ENCODE measurements around the gene SHH. TPM values are rescaled to one million over a fixed set of nuclear protein-coding genes. Genes with fewer than 3 reads are reported as not detected.
"Not testable (repeated sequence)": the region's sequence is repeated elsewhere in the genome, so short reads cannot be mapped to it uniquely, and the experiment has no call there.

SHH gene
- total RNA-seq, 2 donors from 2014 or later = 0.05 to 0.10 TPM

DNA sequence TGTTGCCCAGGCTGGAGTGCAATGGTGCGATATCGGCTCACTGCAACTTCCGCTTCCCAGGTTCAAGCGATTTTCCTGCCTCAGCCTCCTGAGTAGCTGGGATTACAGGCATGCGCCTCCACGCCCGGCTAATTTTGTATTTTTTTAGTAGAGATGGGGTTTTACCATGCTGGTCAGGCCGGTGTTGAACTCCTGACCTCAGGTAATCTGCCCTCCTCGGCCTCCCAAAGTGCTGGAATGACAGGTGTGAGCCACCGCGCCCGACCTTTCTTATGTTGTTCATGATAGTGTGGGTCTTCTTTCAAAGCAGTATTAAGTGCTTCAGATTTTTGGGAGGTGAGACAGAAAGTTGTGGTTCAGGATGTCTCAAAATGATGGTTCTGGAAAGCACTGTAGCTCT, 26.0 kb upstream of the SHH start:
- H3K4me3 Mint-ChIP-seq; DNase-seq; H3K9me3 Mint-ChIP-seq; H3K4me1 Mint-ChIP-seq (ENCODE audit: low read depth); H3K36me3 Mint-ChIP-seq (ENCODE audit: insufficient read depth in 2 of 2); H3K27ac Mint-ChIP-seq; ATAC-seq (replicated peaks in 1 of 2): not testable (repeated sequence)
- H3K27me3 Mint-ChIP-seq (ENCODE audit: low read depth) = peaks cover 12% of the 10 kb centered on the region

DNA sequence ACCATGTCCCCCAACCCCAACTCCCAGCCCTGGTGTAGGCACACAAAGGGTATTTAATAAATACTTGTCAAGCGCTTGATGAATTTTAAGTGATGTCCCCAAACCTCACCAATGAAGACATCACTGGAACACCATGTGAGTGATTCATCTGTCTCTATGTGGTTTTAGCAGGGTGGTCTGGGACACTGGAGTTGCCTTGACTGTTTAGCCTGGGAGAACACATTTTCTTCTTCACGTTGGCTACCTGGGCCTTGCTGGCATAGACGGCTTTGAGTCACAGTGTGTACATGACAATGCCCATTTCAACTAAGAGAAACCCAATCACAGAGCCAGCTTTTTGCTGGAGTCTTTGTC, 24.8 kb upstream of the SHH start:
- Mint-ChIP-seq H3K27ac (no peak overlapping the region), H3K9me3 (no peaks in the 10 kb centered on the region), H3K36me3 (ENCODE audit: insufficient read depth in 2 of 2) (no peaks in the 10 kb centered on the region), H3K4me1 (ENCODE audit: low read depth) (no peaks in the 10 kb centered on the region), H3K4me3 (no peak overlapping the region), H3K27me3 (ENCODE audit: low read depth) (peaks cover 12% of the 10 kb centered on the region)
- ATAC-seq (replicated peaks in 1 of 2) = no peak
- no peak for DNase-seq

DNA sequence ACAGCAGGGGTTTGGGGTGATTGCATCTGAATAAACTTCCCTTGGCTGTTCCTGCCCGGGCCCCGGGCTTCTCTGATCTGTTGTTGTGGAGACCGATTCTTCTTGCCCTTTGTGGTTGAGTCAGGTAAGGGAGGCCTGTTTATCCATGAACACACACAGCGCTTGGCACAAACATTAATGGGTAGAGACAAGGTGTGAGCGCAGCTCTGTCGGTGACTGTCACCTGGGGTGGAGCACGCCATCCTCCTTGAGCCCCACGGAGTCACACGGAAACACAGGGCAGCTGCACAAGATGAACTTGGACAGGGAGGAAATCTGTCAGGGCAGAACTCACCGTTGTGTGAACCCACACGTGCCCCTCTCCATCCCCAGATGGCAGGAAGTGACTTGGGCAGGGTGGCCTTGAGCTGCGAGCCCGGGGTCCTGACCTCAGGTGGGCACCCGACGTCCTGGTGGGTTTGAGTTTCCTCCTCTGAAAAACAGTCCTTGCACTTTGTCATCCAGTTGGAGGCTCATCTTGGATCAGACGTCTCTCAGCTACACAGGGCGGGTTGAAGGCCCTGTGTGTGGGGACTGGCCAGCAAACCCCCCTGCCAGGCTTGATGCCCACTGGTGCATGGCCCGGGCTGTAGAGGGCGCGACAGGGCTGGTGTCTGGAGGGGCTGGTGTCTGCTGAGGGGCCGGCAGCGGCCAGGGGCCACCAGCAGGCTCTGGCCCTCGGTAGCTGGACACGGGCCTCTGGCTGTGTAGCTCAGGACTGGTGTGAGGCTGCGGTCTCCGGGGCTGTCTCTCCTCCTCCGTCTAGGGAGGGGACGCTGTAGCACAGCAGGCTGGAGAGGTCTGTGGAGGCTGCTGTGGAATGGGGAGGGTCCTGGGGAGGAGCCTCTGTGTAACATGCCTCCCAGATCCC, 24.2 kb upstream of the SHH start:
- DNase-seq (no peak), ATAC-seq (replicated peaks in 1 of 2) (no peak)
- Mint-ChIP-seq H3K27ac (no peak overlapping the region), H3K9me3 (no peaks in the 10 kb centered on the region), H3K4me1 (ENCODE audit: low read depth) (no peaks in the 10 kb centered on the region), H3K27me3 (ENCODE audit: low read depth) (peaks cover 12% of the 10 kb centered on the region), H3K4me3 (no peak overlapping the region), H3K36me3 (ENCODE audit: insufficient read depth in 2 of 2) (no peaks in the 10 kb centered on the region)

DNA sequence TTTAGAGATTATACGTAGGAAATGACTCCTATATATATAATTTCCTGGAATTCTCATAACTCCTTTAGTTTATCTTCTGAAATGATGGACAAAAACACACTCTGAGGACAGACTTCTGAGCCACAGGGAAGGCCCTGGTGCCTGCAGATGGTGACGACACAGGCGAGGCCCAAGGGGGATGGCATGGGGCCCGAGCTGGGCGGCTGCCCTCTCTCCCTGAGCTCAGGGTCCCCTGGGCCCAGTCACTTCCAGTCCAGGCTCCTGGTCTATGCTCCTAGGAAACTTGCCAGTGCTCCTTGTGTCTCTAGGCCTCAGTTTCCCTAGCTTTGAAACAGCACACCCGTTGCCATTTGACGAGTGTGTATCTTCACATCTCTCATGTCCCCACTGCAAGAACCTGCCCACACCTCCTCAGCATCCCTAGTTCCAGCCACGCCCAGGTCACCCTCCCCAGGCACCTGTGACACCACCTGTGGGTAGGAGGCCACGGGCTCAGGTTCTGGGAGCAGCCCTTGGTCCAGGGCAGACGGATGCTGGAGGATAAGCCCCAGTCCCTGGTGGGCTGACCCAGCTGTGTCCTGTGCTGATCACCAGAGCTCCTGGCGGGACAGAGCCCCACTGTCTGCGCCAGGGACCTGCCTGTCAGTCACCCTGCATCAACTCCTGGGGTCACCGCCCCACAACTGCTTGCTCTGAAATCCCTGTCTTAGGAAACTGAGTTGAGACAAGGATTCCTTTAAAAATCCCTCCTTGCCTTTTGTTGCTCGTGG, 23.4 kb upstream of the SHH start:
- ATAC-seq (replicated peaks in 1 of 2) = no peak
- no peak overlapping the region for H3K4me3 Mint-ChIP-seq

DNA sequence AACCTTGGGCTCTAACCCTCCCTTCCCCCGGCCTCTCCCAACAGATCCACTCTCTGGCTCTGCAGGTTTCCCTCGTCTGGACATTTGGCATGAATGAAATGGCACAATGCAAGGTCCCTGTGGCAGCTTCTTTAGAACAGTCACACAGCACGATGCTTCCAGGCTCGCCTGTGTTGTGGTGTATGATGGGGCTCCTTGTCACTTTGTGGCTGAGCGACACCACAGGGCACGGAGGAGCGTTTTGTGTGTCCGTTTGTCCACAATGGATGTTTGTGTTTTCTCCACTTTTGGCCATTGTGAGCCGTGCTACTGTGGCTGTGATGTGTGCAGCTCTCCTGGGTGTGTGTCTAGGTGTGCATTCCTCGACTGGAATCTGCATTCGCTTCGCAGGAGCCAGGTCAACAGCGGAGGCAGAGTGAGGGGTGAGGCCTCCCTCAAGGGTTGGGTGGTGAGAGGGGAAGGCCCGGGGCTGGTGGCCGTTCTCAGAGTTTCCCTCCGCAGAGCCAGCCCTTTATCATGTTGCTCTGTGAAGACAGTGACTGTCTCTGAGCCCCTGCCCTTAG, 22.3 kb upstream of the SHH start:
- no peaks in the 10 kb centered on the region for H3K36me3 Mint-ChIP-seq (ENCODE audit: insufficient read depth in 2 of 2)
- H3K27ac Mint-ChIP-seq = no peak overlapping the region
- H3K9me3 Mint-ChIP-seq = no peaks in the 10 kb centered on the region
- ATAC-seq (replicated peaks in 1 of 2) (no peak), DNase-seq (no peak)
- no peaks in the 10 kb centered on the region for H3K4me1 Mint-ChIP-seq (ENCODE audit: low read depth)
- H3K27me3 Mint-ChIP-seq (ENCODE audit: low read depth) = peaks cover 14% of the 10 kb centered on the region
- H3K4me3 Mint-ChIP-seq = no peak overlapping the region

More for the DNA sequence above, 23.4 kb upstream of the SHH start:
- no peak for DNase-seq
- Mint-ChIP-seq H3K27me3 (ENCODE audit: low read depth) (peaks cover 13% of the 10 kb centered on the region), H3K9me3 (no peaks in the 10 kb centered on the region), H3K4me1 (ENCODE audit: low read depth) (no peaks in the 10 kb centered on the region), H3K36me3 (ENCODE audit: insufficient read depth in 2 of 2) (no peaks in the 10 kb centered on the region), H3K27ac (no peak overlapping the region)

DNA sequence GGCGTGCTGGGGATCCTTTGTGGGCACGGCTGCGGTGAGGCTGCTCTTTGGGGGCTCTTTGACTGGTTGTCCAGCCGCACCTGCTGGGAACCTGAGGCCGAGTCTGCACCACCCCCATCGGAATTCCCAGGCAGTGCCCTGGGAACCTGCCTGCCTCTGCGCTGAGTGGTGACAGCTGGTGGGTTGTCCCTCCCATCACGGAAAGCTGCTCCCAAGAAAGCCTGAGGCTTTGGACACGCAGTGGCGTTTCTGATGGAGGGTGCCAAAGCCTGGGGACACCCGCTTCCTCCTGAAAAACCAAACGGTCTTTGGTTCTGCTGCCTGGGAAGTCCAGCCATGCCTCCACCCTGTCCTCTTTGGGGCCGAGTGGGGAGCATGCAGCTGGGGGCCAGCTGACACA, 21.4 kb upstream of the SHH start:
- no peaks in the 10 kb centered on the region for H3K9me3 Mint-ChIP-seq

DNA sequence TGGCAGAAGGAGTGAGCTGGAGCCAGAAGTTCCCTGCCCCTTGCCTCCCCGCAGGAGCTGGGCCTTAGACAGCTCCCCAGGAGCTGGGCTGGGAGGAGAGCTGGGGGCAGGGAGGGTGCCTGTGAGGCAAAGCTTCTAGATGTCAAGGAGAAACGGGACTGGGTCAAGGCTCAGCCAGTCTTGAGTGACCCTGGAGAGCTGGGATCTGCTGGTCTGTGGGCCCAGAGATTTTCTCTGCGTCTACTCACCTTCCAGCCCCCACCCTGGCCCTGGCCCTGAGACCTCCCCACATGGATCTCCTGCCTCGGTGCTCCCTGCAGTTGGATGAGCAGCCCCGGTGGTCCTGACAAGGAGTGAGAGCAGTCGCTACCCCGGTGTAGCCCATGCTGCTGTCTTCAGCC, 20.3 kb upstream of the SHH start:
- DNase-seq (no peak), ATAC-seq (replicated peaks in 1 of 2) (no peak)
- Mint-ChIP-seq H3K4me1 (ENCODE audit: low read depth) (no peaks in the 10 kb centered on the region), H3K4me3 (no peak overlapping the region), H3K27me3 (ENCODE audit: low read depth) (peaks cover 18% of the 10 kb centered on the region), H3K9me3 (no peaks in the 10 kb centered on the region), H3K27ac (no peak overlapping the region), H3K36me3 (ENCODE audit: insufficient read depth in 2 of 2) (no peaks in the 10 kb centered on the region)

More for the DNA sequence above, 21.4 kb upstream of the SHH start:
- H3K27me3 Mint-ChIP-seq (ENCODE audit: low read depth) = peaks cover 10% of the 10 kb centered on the region
- no peaks in the 10 kb centered on the region for H3K36me3 Mint-ChIP-seq (ENCODE audit: insufficient read depth in 2 of 2)
- DNase-seq (no peak), ATAC-seq (replicated peaks in 1 of 2) (no peak)
- H3K4me3 Mint-ChIP-seq = no peak overlapping the region
- no peak overlapping the region for H3K27ac Mint-ChIP-seq
- H3K4me1 Mint-ChIP-seq (ENCODE audit: low read depth) = no peaks in the 10 kb centered on the region

DNA sequence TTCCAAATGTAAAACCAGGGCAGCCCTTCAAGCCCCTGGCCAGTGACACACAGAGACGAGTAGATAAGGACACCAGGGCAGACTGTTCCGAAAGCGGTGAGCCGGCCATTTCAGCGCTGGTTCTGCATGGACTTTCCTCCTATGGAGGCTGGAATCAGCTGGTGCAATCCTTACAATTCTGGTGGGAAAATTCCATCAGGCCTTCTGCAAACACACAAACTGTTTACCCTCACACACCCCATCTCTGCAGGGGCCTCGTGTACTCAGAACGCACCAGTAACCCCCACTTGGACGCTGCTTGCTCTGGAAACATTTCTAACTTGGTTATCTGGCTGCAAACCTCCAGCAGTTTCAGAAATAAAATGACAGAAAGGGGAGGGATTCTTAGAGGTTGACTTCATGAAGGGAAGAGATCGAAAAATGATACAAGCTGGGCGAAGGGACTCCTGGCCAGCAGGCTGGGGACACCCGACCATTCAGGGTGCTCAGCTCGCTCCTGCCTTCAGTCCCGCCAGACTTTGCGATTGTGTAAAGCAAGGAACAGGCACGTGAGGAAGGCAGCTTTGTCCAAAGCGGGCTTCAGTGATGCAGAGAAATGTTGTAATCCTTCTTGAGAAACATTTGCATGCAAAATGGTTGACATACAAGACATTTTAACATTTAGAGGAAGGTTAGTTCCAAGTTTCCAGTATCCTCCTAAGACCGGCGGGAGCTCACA, 19.7 kb upstream of the SHH start:
- Mint-ChIP-seq H3K36me3 (ENCODE audit: insufficient read depth in 2 of 2) (no peaks in the 10 kb centered on the region), H3K27ac (no peak overlapping the region), H3K4me1 (ENCODE audit: low read depth) (no peaks in the 10 kb centered on the region), H3K27me3 (ENCODE audit: low read depth) (peaks cover 18% of the 10 kb centered on the region), H3K9me3 (no peaks in the 10 kb centered on the region), H3K4me3 (no peak overlapping the region)
- no peak for DNase-seq
- no peak for ATAC-seq (replicated peaks in 1 of 2)

DNA sequence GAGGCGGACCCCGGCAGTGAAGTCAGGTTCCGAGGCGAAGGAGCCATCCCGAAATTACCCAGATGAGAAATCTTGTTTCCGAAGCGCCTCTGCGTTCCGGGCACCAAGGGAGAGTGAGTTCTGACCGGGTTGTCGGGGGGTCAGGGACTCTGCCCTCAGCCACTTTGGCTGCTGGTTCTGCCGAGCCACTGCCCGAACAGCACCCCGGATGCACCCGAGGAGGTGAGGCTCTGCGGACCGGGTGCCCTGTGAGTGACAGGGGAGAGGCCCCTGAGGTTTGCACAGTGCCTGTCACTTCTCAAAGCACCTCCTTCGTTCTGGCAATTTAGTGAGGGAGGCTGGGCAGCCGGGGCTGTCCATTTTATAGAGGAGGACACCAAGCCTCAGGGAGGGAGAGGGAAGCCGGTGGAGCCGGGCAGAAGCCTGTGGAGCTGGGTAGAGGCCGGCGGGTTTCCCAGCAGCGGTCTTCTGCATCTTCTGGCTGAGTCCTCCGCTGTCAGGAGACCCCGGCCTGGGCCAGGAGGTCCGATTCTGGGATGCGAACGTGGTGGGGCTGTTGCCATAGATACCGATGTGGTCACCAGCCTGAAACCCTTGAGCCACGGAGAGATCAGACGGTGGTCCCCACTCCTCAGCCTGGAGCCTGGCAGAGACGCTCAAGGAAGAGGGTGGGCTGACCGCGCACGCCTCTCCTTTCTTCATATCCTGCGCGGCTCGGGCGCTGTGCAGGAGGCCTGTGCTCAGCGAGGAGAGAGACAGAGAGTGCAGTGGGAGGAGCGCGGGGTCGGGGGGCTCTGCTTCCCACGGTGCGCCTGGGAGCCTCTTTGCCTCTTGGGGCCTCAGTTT, 18.9 kb upstream of the SHH start:
- no peaks in the 10 kb centered on the region for H3K9me3 Mint-ChIP-seq
- H3K4me1 Mint-ChIP-seq (ENCODE audit: low read depth) = no peaks in the 10 kb centered on the region
- H3K27me3 Mint-ChIP-seq (ENCODE audit: low read depth) = peaks cover 18% of the 10 kb centered on the region
- no peak for DNase-seq
- no peak overlapping the region for H3K27ac Mint-ChIP-seq
- ATAC-seq (replicated peaks in 1 of 2) = no peak
- H3K36me3 Mint-ChIP-seq (ENCODE audit: insufficient read depth in 2 of 2) = no peaks in the 10 kb centered on the region
- no peak overlapping the region for H3K4me3 Mint-ChIP-seq

DNA sequence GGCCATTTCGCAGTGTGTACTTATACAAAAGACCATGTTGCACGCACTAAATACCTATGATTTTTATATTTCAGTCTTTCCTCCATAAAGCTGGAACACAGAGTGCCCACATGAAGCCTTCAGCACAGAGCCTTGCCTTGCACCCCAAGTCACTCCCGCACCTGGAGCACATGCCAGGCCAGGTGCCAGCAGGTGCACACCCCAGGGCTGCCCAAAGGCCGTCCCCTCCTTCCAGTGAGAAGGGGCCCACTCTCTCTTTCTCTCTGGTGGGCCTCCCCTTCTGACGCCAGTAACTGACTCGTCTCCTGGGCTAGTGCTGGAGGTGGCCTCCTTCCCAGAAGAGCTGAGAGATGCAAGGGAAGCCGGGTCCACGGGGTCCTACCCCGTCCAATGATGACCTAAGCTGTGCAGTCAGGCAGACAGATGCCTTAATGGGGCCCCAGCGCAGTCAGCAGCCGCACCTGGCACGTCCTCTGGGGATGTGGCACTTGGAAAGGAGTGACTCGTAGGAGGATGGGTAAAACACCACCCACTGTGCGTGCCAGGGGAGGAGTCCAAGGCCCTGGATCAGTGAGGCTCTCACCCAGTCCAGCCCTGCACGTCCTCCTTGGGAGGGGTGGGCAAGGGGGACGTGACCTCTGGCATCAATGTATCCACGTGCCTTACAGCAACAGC, 17.7 kb upstream of the SHH start:
- Mint-ChIP-seq H3K9me3 (no peaks in the 10 kb centered on the region), H3K4me1 (ENCODE audit: low read depth) (no peaks in the 10 kb centered on the region), H3K36me3 (ENCODE audit: insufficient read depth in 2 of 2) (no peaks in the 10 kb centered on the region), H3K4me3 (no peak overlapping the region), H3K27me3 (ENCODE audit: low read depth) (peaks cover 18% of the 10 kb centered on the region), H3K27ac (no peak overlapping the region)
- DNase-seq = no peak
- ATAC-seq (replicated peaks in 1 of 2) = no peak

DNA sequence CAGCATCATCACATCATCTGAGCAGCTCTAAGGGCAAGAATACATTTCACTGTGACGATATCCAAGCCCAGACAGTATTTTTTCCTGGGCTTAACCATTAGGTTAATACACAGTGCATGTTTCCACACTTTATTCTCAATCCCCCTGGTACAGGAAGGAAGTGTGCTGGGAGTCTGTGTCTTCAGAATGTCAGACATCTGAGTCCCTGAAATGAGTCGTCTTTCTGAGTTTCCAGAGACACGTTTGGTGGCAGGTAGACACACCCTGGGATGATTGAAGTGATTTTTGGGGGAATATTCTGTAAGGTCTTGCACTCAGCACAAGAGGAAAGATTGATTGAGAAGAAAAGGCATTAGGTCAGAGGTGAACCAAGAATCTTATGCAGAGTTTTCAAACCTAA, 13.1 kb upstream of the SHH start:
- no peak overlapping the region for H3K4me3 Mint-ChIP-seq
- peaks cover 40% of the 10 kb centered on the region for H3K27me3 Mint-ChIP-seq (ENCODE audit: low read depth)
- DNase-seq = no peak
- H3K9me3 Mint-ChIP-seq = no peaks in the 10 kb centered on the region
- H3K27ac Mint-ChIP-seq = no peak overlapping the region
- no peaks in the 10 kb centered on the region for H3K36me3 Mint-ChIP-seq (ENCODE audit: insufficient read depth in 2 of 2)
- ATAC-seq (replicated peaks in 1 of 2) = no peak
- no peaks in the 10 kb centered on the region for H3K4me1 Mint-ChIP-seq (ENCODE audit: low read depth)

Data from activated T-cell treated with anti-CD3 and anti-CD28 coated beads, Interleukin-2, amount 50 U/mL, for 72 hours (primary cell).